Activated naive CD4-positive, alpha-beta T cell treated with anti-CD3 and anti-CD28 coated beads, Interleukin-2, amount 10 ng/mL, durations not matched to agents 7 days and 5 days (primary cell): ENCODE measurements around the gene SPG7.
A peak's percentile ranks its signal among the peaks of the same experiment; 100 is the strongest.

Source experiments
- CTCF ChIA-PET: fragments of 350-600 bp; sonication (Branson Sonifier 250); formaldehyde crosslinking; loops from one replicate; lab custom pipeline; 2021; ENCODE audit warnings: antibody characterized with exemption; lab: Charles Lee
- DNase-seq: peaks from one replicate; pipeline ENCODE4 v3.0.0-alpha.2; 2020
- H3K27ac Mint-ChIP-seq: one replicate; pipeline ENCODE4 v1.8.0; 2021; ENCODE audit warnings: mild to moderate bottlenecking, moderate library complexity, mixed read lengths
- H3K27me3 Mint-ChIP-seq: one replicate; pipeline ENCODE4 v1.8.0; 2021; ENCODE audit warnings: mild to moderate bottlenecking, mixed read lengths
- H3K36me3 Mint-ChIP-seq: one replicate; pipeline ENCODE4 v1.8.0; 2021; ENCODE audit warnings: mixed read lengths
- H3K4me1 Mint-ChIP-seq: one replicate; pipeline ENCODE4 v1.8.0; 2021; ENCODE audit warnings: mixed read lengths
- H3K4me3 Mint-ChIP-seq: one replicate; pipeline ENCODE4 v1.8.0; 2021; ENCODE audit warnings: mild to moderate bottlenecking, moderate library complexity, mixed read lengths
- H3K9me3 Mint-ChIP-seq: one replicate; pipeline ENCODE4 v1.8.0; 2021; ENCODE audit warnings: mixed read lengths

SPG7 gene

DNA sequence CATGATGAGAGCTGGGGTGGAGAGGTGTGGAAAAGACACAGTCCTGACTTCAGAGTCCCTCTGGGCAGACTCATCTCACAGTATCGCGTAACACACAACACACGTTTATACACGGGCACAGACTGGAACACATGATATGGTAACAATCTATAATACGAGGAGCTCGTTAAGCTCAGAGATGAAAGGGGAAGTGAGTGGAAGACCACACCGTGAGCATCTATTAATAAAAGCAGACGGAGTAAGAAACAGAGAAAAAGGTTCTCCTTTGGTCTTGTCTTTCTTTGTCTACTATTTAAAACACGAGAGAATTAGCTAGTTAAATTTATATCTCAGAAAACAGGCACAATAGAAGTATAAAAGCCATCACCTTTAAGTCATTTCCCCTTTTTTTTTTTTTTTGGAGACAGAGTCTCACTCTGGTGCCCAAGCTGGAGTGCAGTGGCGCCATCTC lies 31.4 kb upstream of the SPG7 start:
- CTCF ChIA-PET = interaction anchor here (0.6 kb wide), 1 partner anchor 165 kb away, joined by 3 read pairs; no protein-coding TSS in a partner anchor
- H3K27ac Mint-ChIP-seq = peak overlapping the region; percentile 15

DNA sequence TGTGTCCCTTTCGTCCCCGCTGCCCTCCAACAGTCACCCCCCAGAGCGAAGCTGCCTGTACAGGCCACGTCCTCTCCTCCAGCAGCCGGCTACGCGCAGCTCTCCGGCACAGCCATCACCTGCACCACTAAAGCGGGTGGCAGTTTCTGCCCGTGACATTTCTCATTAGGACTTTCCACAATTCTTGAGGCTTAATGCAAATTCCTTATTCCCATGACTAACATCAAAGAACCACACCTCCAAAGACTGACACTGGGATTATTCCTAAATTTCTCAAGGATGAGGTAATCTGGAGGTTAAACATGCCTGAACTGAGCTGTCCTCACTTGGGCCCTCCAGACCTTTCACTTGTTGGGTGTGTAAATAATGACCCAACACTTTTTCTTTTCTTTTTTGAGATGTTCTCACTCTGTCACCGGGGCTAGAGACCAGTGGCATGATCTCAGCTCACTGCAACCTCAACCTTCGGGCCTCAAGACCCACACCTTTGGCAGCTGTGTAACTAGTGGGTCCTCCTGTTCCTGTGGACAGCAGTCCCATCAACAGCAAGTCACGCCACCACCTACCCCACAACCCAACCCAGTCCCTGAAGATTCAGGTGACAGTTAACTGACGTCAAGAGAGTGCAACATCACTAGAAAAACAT lies 29.5 kb upstream of the SPG7 start:
- H3K27ac Mint-ChIP-seq = peak overlapping the region; percentile 86
- H3K4me3 Mint-ChIP-seq = peak overlapping the region; percentile 60
- peaks cover 85% of the 10 kb centered on the region for H3K4me1 Mint-ChIP-seq
- CTCF ChIA-PET = no interaction called here
- peaks cover 3% of the 10 kb centered on the region for H3K9me3 Mint-ChIP-seq
- no peak for DNase-seq
- H3K36me3 Mint-ChIP-seq = peaks cover 39% of the 10 kb centered on the region
- H3K27me3 Mint-ChIP-seq = no peaks in the 10 kb centered on the region

More for the DNA sequence above, 31.4 kb upstream of the SPG7 start:
- peaks cover 86% of the 10 kb centered on the region for H3K4me1 Mint-ChIP-seq
- peaks cover 3% of the 10 kb centered on the region for H3K9me3 Mint-ChIP-seq
- peaks cover 28% of the 10 kb centered on the region for H3K36me3 Mint-ChIP-seq
- no peak overlapping the region for H3K4me3 Mint-ChIP-seq
- no peak for DNase-seq
- H3K27me3 Mint-ChIP-seq = no peaks in the 10 kb centered on the region

DNA sequence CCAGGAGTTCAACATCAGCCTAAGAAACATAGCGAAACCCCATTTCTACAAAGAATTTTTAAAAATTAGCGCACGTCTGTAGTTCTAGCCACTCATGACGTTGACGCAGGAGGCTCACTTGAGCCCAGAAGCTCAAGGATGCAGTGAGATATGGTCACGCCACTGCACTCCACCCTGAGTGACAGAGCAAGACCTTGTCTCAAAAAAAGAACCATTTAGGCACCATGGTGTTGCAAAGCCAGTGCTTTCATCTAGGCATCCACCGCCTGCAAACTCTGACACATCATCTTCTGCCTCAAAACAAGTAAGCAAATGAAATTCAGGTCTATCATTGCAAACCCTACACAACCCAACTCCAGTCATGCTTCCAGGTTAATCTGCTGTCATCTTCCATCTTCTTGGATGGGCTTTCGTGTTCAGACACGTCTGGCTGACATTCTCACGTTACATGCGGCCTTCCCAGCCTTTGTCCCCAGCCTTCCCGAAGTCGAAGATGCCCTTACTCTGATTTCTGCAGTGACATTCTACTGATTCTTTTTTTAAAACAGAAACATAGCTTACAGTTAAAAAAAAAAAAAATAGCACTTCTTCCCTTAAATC lies 26.7 kb upstream of the SPG7 start:
- no peak for DNase-seq
- Mint-ChIP-seq H3K36me3 (peaks cover 44% of the 10 kb centered on the region), H3K27ac (peak overlapping the region; percentile 87), H3K4me3 (no peak overlapping the region), H3K9me3 (no peaks in the 10 kb centered on the region), H3K27me3 (no peaks in the 10 kb centered on the region), H3K4me1 (peaks cover 86% of the 10 kb centered on the region)
- CTCF ChIA-PET = no interaction called here

DNA sequence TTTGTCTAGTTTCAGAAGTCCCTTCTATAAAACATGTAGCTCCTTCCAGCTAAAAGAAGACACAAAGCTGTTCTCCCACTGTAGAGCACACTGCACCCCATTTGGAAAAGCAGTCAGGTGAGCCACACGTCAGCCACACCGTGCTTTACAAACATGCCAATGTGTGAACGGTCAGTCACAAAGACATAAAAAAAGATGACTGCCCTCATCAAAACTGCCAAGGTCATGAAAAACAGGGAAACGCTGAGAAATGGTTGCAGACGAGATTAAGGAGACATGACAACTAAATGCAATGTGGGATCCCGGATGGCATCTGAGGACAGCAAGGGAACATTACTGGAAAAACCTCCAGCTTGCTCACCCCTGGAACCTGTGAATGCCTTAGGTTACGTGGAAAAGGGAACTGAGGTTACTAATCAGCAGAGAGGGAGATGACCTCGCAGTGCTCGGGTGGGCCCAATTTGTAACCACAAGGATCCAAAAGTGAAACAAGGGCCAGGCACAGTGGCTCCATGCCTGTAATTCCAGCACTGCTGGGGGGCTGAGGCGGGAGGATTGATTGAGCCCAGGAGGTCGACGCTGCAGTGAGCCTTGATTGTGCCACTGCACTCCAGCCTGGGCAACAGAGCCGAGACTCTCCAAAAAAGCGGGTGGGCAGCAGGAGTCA lies 25.9 kb upstream of the SPG7 start:
- Mint-ChIP-seq H3K9me3 (no peaks in the 10 kb centered on the region), H3K27me3 (no peaks in the 10 kb centered on the region), H3K4me3 (peak overlapping the region; percentile 51), H3K4me1 (peaks cover 86% of the 10 kb centered on the region), H3K36me3 (peaks cover 48% of the 10 kb centered on the region), H3K27ac (peak overlapping the region; percentile 87)
- DNase-seq = no peak
- CTCF ChIA-PET = no interaction called here

DNA sequence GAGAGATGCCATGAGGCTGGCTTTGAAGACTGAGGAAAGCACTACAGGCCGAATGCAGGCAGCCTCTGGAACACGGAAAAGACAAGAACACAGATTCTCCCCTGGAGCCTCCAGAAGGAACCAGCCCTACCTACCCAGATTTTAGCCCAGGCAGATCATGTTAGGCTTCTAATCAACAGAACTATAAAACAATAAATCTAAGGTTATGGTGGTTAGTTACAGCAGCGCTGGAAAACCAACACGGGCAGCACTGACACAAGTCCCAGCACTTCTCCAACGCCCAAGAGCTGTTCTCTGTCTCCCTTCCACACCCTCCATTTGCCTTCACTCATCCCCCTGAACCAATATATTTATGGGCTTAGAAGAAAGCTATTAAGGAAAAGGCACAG lies 25.4 kb upstream of the SPG7 start:
- CTCF ChIA-PET = no interaction called here
- no peaks in the 10 kb centered on the region for H3K27me3 Mint-ChIP-seq
- peaks cover 88% of the 10 kb centered on the region for H3K4me1 Mint-ChIP-seq
- peak overlapping the region; percentile 87 for H3K27ac Mint-ChIP-seq
- H3K9me3 Mint-ChIP-seq = no peaks in the 10 kb centered on the region
- DNase-seq = no peak
- peak overlapping the region; percentile 51 for H3K4me3 Mint-ChIP-seq
- peaks cover 49% of the 10 kb centered on the region for H3K36me3 Mint-ChIP-seq

DNA sequence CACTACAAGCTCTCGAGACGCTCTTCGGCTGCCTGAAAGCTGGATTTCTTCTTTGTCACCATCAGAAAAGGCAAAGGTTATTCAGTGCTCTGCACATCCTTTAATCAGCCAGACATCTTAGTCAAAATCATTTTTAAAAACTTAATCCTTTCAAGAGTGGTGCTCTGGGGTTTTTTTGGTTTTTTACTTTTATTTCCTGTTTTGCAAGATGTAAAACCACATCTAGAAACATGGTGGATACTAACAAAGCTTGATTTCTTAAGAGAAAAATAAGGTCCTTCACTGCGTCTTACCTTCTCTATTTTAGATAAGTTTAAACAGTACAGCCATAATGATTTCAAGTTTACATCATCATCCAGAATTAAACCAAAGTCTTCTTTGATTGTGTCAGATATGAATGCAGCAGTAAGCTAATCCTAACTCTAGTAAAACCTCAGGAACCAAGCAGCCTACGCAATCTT lies 24.1 kb upstream of the SPG7 start:
- CTCF ChIA-PET = interaction anchor here (0.8 kb wide), 1 partner anchor 13 kb away, joined by 3 read pairs; no protein-coding TSS in a partner anchor
- H3K4me1 Mint-ChIP-seq = peaks cover 88% of the 10 kb centered on the region
- peak overlapping the region; percentile 87 for H3K27ac Mint-ChIP-seq
- H3K9me3 Mint-ChIP-seq = no peaks in the 10 kb centered on the region
- H3K27me3 Mint-ChIP-seq = no peaks in the 10 kb centered on the region
- no peak for DNase-seq
- peak overlapping the region; percentile 49 for H3K4me3 Mint-ChIP-seq
- H3K36me3 Mint-ChIP-seq = peaks cover 55% of the 10 kb centered on the region

DNA sequence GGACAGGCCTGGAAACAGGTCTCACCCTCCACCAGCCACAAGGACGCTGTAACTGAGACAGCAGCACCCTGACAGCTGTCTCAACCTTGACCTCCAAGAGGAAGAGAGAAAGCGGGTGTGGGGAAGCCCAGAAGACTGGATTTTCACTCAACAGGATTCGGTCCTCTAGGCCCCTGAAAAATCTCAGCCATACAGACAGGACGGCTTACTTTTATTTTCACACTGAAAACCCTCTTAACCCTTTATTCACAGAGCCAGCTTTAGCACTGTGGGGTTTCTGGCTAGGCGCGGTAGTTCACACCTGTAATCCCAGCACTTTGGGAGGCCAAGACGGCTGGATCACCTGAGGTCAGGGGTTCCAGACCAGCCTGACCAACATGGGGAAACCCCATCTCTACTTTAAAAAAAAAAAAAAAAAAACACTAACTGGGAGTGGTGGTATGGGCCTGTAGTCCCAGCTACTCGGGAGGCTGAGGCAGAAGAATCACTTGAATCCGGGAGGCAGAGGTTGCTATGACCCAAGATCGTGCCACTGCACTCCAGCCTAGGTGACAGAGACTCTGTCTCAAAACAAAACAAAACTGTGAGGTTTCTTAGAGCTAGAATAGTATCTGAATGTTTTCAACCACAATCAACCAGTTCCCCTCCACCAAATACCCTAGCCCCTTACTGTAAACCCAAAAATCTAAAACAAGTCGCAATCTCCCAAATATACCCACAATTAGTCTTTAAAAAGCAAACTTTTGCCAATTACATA lies 23.1 kb upstream of the SPG7 start:
- Mint-ChIP-seq H3K36me3 (peaks cover 57% of the 10 kb centered on the region), H3K9me3 (no peaks in the 10 kb centered on the region), H3K27ac (peak overlapping the region; percentile 87), H3K27me3 (no peaks in the 10 kb centered on the region), H3K4me3 (peak overlapping the region; percentile 49), H3K4me1 (peaks cover 84% of the 10 kb centered on the region)
- CTCF ChIA-PET = interaction anchor here (0.9 kb wide), 1 partner anchor 41 kb away, joined by 3 read pairs; no protein-coding TSS in a partner anchor
- peak; percentile 50 for DNase-seq

DNA sequence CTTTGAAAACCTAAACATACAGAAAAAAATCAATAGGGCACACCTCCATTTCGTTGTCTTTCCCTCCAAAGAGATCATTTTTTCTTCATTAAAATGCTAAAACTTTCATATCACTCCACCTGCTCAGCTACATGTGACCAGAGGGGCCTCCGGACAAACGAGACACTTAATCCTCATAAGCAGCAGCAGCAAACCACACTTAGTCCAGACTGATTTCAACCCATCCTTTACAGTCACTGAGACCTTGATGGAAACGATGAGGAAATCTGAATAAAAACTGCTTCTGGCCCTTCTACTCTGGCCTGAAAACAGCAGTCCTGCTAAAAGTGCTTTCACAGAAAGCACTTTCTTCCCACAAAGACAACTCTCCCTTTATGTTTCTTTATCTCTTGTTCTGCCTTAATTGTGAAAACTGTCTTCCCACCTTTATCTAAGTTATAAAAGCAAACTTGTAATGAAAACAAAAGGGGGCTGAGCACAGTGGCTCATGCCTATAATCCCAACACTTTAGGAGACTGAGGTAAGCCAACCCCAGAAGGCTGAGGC lies 22.4 kb upstream of the SPG7 start:
- Mint-ChIP-seq H3K4me1 (peaks cover 79% of the 10 kb centered on the region), H3K27me3 (no peaks in the 10 kb centered on the region), H3K4me3 (peak overlapping the region; percentile 49), H3K36me3 (peaks cover 56% of the 10 kb centered on the region), H3K9me3 (no peaks in the 10 kb centered on the region), H3K27ac (peak overlapping the region; percentile 87)
- CTCF ChIA-PET = interaction anchor here (0.9 kb wide), 1 partner anchor 41 kb away, joined by 3 read pairs; no protein-coding TSS in a partner anchor
- DNase-seq = no peak

DNA sequence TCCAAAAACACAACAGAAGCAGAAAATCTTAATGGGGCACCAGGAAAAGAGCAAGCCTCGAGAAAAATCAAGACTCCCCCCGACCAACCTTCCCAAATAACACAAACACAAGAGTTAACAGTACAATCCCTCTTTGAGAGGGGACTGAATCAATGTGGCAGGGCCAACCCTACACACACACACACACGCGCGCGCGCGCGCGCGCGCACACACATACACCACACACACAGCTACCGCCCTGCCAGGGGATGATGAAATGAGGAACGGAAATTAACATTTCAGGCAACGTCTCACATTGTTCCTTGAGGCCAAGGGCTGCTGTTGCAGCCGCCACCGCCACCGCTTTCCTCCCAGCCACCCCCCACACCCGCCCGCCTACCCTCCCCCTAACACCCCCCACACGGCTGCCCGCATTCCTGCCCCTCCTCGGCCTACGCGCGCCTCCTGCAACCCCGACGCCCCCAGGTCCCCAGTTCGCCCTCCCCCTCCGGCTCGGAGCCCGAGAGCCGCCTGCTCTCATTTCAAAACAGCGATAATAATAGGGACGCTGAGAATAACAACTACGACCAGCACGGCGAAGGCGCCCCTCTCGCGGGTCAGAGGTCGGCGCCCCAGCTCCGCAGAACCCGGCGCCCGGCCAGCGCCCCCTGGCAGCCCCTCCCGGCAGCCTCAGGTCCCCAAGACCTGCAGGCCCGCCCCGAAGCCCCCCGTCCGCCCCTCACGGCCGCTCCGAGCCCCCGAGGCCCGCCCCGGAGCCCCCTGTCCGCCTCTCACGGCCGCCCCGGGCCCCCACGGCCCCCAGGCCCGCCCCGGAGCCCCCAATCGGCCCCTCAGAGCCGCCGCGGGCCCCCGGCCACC lies 18.9 kb upstream of the SPG7 start:
- CTCF ChIA-PET = interaction anchor here (1.6 kb wide), 1 partner anchor 174 kb away, joined by 4 read pairs; no protein-coding TSS in a partner anchor
- peaks cover 29% of the 10 kb centered on the region for H3K36me3 Mint-ChIP-seq
- no peaks in the 10 kb centered on the region for H3K27me3 Mint-ChIP-seq
- peaks cover 69% of the 10 kb centered on the region for H3K4me1 Mint-ChIP-seq
- DNase-seq = peak; percentile 90
- H3K27ac Mint-ChIP-seq = peak overlapping the region; percentile 98
- peak overlapping the region; percentile 94 for H3K4me3 Mint-ChIP-seq
- no peaks in the 10 kb centered on the region for H3K9me3 Mint-ChIP-seq

DNA sequence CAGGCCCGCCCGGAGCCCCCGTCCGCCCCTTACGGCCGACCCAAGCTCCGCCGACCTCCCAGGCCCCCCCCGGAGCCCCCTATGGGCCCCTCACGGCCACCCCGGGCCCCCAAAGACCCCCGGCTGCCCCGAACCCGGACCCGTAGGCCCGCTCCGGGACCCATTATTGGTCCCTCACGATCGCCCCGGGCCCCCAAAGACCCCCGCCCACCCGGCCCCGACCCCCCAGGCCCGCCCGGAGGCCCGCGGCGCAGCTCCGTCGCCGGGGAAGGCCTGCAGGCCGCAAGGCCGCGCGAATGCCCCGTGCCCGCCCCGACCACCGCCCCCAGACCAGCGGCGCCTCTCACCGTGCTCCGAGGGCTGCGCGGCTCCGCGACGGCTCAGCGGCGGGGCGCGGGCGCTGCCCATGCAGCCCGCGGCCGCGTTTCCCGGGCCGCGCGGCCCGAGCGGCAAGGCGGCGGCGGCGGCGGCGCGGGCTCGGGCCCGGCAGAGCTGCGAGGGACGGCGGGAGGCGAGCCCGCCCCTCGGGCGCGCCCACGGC lies 18.2 kb upstream of the SPG7 start:
- Mint-ChIP-seq H3K9me3 (no peaks in the 10 kb centered on the region), H3K27me3 (no peaks in the 10 kb centered on the region), H3K36me3 (peaks cover 28% of the 10 kb centered on the region), H3K4me3 (no peak overlapping the region), H3K4me1 (peaks cover 62% of the 10 kb centered on the region), H3K27ac (no peak overlapping the region)
- no peak for DNase-seq
- CTCF ChIA-PET = interaction anchor here (1.6 kb wide), 1 partner anchor 174 kb away, joined by 4 read pairs; no protein-coding TSS in a partner anchor

DNA sequence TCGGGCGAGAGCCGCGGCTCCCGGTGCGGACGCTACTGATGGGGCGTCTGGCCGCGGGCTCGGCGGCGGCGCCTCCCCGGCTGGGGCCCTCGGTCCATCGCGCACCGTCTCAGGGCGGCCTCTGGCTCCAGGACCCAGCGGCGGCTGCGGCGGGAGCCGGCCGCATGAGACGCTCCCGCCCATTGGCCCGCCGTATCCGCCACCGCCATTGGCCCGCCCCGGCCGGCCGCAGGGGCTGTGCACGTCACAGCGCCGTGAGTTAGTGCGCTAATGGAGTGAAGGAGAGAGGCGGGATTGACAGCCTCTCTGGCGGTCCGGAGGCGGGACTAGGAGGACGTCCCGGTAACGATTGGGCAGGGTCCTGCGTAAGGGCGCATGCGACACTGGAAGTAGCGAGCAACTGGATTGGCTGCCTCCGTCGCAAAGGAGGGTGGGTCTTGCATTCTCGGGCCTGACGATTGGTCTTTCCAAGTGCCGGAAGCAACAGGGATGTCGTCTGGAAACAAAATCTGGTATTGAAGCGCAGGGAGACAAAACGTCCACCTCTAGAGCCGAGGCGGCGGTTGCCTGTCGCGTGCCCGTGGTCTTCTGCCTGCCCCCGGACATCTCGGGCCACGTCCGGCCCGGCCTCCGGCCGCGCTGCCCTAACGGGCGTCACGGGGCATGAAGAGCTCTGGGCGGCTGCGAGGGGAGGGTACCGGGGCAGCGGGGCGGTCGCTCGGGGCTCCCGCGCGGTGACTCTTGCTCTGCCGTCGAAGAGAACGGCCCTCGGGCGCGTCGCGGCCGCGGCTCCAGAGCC lies 17.6 kb upstream of the SPG7 start, which contains the start of gene ANKRD11:
TSS of gene ANKRD11 (minus strand) at position 123 of the 799 bp plus-strand sequence. CDS start 173,542 bp downstream, outside the sequence.
- H3K4me1 Mint-ChIP-seq = peaks cover 59% of the 10 kb centered on the region
- H3K27ac Mint-ChIP-seq = peak within 1 kb of the TSS; percentile 98
- CTCF ChIA-PET = no interaction called here

More for the DNA sequence above, 17.6 kb upstream of the SPG7 start, which contains the start of gene ANKRD11:
- H3K9me3 Mint-ChIP-seq = no peaks in the 10 kb centered on the region
- DNase-seq = peak; percentile 99
- H3K4me3 Mint-ChIP-seq = peak within 1 kb of the TSS; percentile 94
- no peaks in the 10 kb centered on the region for H3K27me3 Mint-ChIP-seq
- H3K36me3 Mint-ChIP-seq = peaks cover 25% of the 10 kb centered on the region
